Stimulated activated CD8-positive, alpha-beta memory T cell treated with anti-CD3 and anti-CD28 coated beads, Interleukin-12 subunit alpha, Interleukin-12 subunit beta, amount 100 ng/mL, for 24 hours (primary cell): ENCODE data around the gene VOPP1.
"Not testable (repeated sequence)": the region's sequence is repeated elsewhere in the genome, so short reads cannot be mapped to it uniquely, and the experiment has no call there.

Source experiments
- DNase-seq: peaks from one replicate; pipeline ENCODE4 v3.0.0-alpha.2; 2020; ENCODE audit errors: extremely low read depth

VOPP1 gene

DNA sequence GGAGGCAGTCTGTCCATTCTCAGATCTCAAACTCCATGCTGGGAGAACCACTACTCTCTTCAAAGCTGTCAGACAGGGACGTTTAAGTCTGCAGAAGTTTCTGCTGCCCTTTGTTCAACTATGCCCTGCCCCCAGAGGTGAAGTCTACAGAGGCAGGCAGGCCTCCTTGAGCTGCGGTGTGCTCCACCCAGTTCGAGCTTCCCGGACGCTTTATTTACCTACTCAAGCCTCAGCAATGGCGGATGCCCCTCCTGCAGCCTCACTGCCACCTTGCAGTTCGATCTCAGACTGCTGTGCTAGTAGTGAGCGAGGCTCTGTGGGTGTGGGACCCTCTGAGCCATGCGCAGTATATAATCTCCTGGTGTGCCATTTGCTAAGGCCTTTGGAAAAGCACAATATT, 10.4 kb upstream of the VOPP1 start:
- DNase-seq, result not testable (repeated sequence)

- no peak for DNase-seq
Measured at GRCh38 chr7:55576753-55577152, 4.5 kb upstream of the VOPP1 start.

- DNase-seq, result no peak
Measured at GRCh38 chr7:55575733-55576132, 3.4 kb upstream of the VOPP1 start.

- no peak for DNase-seq
Measured at GRCh38 chr7:55575098-55575497, 2.8 kb upstream of the VOPP1 start.

DNA sequence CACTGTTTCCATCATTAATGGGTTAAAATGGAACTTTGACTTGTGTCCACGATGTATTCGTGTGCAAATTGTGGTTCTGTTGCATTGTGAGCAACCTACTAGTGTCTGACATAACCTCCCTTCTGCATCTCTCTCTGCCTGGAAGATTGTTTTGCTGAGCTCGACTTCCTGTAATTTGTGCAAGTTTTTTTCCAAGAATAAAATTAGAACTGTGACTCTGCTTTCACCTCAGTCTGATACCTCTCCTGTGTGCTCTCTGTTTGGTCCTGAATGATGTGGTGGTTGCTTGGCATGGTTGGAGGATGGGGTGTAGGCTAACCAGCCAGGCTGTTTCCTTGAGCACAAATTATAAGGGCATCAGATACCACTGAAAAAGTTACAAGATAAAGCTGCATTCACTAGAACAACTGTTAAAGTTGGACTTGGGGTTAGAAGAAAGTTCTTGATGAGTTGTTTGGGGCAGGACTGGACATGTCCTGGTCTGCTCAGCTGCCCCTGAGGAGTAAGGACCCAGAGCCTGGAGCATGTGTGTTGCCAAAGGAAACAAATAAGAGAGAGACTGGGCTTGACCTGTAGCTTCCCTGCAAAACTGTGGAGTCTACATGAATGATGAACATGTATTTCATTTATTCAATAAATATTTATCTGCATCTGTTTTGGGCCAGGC, 1.9 kb upstream of the VOPP1 start:
- no peak for DNase-seq

- no peak for DNase-seq
Measured at GRCh38 chr7:55573234-55573900, 1.1 kb upstream of the VOPP1 start.

DNA sequence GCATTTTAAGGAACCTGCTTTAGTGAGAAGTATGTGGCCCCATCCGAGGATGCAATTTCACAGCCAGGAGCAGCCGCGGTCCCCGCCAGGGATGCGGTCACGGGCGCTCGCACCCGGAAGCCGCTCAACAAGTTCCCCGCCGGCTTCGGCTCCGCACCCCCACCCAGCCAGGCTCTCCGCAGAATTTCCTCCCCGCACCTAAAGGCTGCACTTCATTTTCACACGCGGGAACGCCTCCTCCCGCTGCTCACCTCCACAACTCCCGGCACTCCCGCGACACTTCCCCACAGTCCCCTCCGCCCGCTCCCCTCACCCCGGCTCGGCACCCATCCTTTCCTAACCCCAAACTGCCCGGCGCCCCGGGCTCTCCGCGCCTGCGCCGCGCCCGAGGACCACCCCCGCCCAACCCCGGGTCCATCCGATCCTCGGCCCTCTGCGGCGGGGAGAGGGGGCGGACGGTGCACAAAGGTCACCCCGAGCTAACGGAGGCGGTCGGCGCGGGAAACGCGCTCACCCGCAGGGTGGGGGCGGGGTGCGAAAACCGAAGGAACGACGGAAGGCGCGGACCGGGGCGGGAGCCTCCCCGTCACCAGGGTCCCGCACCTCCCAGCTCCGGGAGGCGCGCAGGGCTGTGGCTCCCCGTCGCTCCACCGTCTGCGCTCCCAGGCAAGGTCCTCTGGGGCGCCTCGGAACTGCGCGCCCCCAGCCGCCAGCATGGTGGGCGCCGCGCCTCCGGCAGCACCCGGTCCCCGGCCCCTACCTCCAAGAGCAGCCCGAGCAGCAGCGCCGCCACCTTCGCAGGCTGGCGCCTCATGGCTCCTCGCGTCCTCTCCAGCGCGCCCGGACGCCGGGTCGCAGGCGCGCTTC, 558 bp downstream of the VOPP1 start:
- peak; percentile 30 for DNase-seq

DNA sequence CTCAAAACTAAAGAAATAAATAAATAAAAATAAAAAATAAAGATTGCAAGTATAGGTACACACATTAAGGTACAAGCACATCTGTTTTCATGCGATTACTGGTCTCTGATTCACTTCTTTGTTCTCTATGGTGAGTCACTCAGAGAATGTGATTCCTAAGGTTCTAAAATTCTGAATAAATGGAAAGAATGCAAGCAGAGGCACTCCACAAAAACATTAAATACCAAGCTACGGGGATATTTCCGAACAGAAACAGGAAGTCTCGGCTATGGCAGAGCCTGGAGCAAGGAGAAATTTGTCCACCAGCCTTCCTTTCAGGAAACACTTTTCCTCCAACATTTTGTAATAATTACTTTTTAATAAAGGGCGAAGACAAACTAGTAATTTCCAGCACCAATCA, 1.4 kb downstream of the VOPP1 start:
- DNase-seq, result no peak

DNA sequence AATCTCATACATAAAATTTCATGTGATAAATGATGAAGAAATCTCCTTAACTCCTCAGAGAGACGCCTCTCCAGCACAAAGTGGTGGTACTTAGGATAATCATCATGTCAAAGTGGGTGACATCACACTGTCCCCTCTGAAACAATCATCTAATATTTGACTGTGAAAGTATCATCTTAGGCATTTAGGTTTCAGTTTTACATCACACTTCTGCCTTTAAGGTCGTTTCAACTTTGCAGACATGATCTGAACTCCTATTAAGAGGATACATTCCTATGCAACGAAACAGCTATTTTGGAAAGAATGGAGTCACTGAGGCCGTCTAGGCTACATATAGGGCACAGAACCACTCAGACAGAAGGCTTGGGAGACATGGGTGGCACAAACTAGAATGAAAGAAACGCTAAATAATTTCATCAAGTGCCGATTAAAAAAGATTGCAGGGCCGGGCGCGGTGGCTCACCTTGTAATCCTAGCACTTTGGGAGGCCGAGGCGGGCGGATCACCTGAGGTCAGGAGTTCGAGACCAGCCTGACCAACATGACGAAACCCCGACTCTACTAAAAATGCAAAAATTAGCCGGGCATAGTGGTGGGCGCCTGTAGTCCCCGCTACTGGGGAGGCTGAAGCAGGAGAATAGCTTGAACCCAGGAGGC, 2.0 kb downstream of the VOPP1 start:
- DNase-seq, result no peak

DNA sequence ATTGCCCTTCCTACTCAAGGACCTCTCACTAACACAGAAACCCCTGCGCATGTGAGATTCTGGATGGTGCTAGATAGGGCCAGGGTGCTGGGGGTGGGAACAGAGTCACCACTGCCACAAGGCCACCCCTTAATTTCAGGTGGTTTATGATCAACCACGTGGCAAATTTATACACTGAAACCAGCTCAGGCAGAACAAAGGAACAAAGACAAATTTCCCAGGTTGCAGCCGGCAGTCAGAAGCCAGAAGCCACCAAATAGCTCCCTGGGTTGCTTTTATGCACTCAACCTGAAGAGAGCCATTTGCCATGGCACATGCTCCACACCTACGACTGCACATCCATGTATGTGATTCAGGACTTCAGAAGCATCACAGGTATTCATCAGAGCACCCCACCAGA, 2.5 kb downstream of the VOPP1 start:
- peak; percentile 39 for DNase-seq

DNA sequence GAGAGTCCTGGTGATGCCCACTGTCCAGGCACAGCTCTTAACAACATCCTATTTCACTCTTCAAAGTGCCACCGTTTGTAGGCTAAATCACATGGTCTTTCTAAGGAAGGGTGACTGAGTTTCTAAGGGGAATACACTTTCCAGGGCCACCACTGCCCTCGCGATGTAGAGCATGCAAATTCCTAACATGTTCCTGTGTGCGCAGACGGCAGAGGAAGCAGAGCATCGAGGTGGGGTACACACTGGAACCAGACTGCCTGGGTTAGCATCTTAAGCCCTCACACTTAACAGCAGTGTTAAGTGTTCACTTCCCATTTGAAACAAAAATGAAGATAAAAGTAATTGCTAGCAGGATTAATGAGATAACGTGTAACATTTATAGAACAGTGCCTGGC, 3.0 kb downstream of the VOPP1 start:
- no peak for DNase-seq

DNA sequence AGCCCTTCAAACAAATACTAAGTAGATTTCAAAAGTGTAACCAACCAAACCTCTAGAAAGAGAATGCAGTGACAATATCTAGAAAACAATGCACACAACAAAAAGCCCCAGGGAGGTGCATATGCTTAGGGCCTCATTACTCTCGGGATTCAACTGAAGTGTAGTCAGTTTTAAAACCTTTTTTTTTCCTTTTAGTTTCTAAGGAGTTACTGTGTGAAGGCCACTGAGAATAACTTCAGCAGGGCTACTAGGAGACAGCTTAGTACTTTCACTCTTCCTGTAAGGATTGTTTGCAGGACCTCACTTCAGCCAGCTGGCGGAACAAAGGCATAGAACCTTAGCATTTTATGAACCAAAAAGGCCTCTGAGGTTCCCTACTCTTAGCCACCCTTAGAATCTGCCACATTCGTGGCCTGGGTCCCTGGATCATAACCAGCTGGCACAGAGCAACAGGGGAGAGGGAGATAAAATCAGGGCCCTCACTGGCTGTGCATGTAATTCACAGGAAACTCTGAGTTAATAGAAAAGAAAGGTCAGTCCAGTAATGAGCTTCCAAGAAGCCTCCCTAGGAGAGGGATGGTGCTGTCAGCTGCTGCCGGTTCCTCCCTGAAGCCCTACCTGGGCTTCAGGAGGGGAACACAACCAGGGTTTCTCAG, 3.6 kb downstream of the VOPP1 start:
- no peak for DNase-seq

DNA sequence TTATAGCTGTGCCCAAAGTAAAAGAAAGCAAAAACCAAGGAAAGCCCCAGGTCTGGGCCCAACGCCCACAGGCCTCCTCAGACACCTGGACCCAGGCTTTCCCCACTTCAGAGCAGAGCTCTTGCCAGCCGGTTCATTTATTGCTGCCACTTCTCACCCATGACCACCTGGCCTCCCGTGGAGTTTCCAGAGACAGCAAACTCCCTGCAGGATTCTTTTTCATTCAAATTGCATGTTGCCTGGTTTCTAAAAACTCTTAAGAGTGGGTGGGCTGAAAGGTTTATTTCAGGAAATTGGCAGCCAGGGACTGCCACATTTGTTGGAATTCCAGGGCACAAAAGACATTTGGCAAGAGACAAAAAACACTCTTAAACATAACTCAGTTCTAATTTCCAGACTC, 4.7 kb downstream of the VOPP1 start:
- no peak for DNase-seq

- DNase-seq, result no peak
Measured at GRCh38 chr7:55565681-55566080, 6.6 kb downstream of the VOPP1 start.

- DNase-seq, result no peak
Measured at GRCh38 chr7:55563596-55564325, 8.5 kb downstream of the VOPP1 start.

DNA sequence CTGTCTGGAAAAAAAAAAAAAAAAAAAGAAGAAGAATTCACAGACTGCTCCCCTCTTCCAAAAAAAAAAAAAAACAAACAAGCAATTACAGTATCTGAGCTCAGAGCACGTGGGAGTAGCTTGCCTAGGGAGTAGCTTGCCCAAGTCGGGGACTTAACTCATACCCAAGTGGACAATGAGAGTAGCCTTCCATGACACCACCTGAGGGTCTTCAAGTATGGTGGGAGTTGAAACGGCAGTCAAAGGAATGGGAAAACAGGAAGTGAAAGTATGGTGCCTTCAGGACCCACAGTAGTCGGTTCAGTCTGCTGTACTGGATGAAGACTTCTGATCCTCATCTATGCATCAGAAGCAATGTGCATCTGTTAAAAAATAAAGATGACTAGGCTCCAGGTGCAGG, 10.6 kb downstream of the VOPP1 start:
- DNase-seq, result no peak

DNA sequence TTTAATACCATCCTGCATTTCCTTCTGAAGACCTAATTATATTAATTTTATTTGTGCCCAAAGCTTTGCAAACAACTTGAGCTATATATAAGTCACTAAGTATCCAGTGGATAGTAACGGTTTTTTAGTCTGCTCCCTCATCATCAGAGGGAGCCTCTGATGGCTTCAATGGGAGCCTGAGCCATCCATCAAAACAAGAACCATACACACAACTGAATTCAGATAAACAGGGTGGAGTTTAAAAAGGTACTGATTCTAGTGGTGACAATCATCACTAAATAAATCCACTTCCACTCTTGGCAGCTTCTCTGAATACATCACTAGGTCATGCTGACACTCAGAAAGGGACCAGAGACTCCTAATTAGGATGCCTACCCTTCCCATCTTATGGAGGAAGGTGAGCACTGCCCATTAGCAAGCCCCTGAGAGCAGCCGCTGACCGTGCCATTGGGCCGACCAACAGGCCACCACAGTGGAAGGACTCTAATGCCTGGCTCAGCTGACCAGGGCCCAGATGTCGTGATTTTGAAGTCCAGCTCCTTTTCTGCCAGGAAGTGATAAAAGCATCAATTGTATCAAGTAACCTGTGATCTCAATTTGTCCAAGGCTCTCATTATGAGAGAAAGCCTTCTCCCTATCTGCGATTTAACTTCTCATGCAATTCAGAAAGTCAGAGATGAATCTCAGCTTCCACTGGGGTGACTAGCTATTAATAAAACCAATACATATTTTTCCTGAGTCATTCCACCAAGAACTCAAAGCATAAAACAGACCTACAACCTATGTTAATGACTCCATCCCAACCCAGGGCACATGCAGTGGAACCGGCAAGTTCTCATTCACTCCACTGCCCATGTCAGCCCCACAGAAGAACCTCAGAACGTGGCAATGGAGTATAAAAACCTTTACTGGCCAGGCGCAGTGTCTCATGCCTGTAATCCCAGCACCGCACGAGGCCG, 13.1 kb downstream of the VOPP1 start:
- DNase-seq, result no peak

- DNase-seq, result no peak
Measured at GRCh38 chr7:55557666-55558188, 14.6 kb downstream of the VOPP1 start.

- DNase-seq, result no peak
Measured at GRCh38 chr7:55556492-55556891, 15.8 kb downstream of the VOPP1 start.

DNA sequence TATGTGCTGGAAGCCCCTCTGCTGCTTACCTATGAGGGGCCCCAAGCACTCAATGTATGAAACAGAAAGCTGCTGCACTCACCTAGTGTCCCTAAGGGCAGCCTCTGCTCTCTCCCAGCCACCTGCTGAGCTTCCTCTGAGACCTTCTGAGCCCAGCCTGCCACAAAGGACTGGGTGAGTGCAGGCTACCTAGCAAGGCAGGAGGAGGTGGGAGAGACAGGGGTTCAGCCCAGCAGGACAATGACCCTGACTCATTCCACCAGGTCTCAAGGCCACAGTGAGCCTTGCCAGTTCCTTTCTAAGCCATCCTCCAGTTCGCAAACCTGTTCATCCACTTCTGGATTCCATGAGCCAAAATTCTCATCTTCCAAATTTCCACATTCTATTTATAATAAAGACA, 16.3 kb downstream of the VOPP1 start:
- no peak for DNase-seq
